ENCODE results near the gene CRB1. TPM values are rescaled to one million over a fixed set of nuclear protein-coding genes. Genes with fewer than 3 reads are reported as not detected.
"Not testable (repeated sequence)": the region's sequence is repeated elsewhere in the genome, so short reads cannot be mapped to it uniquely, and the experiment has no call there.

Gene CRB1
- total RNA-seq, 1 experiment from 2014 or later = not detected

DNA sequence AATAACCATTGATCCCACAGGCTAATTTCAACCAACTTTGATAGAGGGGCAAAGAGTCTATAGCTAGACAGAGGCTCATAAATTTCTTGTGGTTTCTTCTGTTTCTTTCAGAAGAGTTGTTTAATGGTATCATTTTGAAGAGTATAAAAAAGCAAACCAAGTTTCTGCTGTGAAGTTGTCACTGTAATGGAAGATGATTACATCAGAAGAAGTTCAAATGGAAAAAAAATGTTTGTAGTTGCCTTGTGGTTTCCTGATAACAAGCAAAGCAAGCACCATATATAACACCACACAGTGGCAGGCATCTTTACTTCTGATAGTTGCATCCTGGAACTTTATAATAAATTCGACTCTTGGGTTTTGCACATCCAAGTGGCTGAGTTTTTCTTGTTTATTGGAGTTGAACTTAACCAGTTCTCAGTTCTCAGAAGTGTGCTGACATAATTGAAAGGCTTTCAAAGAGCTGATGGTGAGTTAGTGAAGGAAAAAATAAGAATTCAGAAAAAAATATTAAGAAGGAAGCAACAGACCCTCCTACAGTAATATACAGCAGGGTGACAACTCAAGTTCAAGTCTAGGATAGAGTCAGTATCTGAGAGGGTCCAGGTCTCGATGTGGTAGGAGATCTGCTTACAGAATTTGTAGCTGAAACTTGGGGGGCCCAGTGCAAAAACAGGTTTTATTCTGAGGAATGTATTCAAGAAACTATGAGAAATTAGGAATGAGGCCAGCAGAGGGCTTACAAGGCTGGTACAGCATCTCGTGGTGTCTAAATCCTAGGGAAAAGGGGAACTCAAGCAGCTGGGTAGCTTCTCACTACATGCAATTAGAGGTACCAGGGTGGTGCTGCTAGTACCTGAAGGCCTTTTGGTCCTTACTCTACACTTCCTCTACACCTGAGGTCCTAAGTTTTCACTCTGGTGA is 123.5 kb downstream of the CRB1 start:
- Histone ChIP-seq H3K36me3 (replicated peaks; ENCODE audit: control insufficient read depth, insufficient read depth, low read length) (no peaks in the 10 kb centered on the region), H3K27me3 (ENCODE audit: control insufficient read depth, insufficient read depth, low read length) (no peaks in the 10 kb centered on the region), H3K4me3 (ENCODE audit: insufficient read depth, low read depth, low read length) (no peak overlapping the region)
- no peak for DNase-seq

GRCh38 chr1:197392541-197392940 is 124.5 kb downstream of the CRB1 start:
- Histone ChIP-seq H3K27me3 (ENCODE audit: control insufficient read depth, insufficient read depth, low read length) (no peaks in the 10 kb centered on the region), H3K4me3 (ENCODE audit: insufficient read depth, low read depth, low read length) (no peak overlapping the region), H3K36me3 (replicated peaks; ENCODE audit: control insufficient read depth, insufficient read depth, low read length) (no peaks in the 10 kb centered on the region)
- no peak for DNase-seq

DNA sequence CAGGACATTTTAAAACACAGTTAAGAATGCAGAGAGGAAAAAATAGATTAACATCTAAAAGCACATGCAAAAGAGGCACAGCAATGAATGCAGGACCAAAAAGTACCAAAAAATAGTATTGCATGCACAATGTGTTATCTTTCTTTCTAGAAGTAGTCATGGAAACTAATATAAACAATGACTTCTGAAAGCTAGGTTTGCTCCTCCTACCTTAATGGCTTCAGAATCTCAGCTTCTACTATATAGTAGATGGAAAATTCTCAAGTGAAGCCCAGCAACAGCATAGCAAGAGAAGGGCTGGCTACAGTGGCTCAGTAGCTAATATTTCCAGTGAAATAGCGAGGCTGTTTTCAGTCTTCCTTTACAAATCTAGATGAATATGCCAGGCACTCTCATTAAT is 125.1 kb downstream of the CRB1 start:
- no peak for DNase-seq
- no peaks in the 10 kb centered on the region for H3K27me3 ChIP-seq (ENCODE audit: control insufficient read depth, insufficient read depth, low read length)
- no peak overlapping the region for H3K4me3 ChIP-seq (ENCODE audit: insufficient read depth, low read depth, low read length)
- H3K36me3 ChIP-seq (replicated peaks; ENCODE audit: control insufficient read depth, insufficient read depth, low read length) = no peaks in the 10 kb centered on the region

- no peaks in the 10 kb centered on the region for H3K36me3 ChIP-seq (replicated peaks; ENCODE audit: control insufficient read depth, insufficient read depth, low read length)
- DNase-seq = no peak
- H3K27me3 ChIP-seq (ENCODE audit: control insufficient read depth, insufficient read depth, low read length) = no peaks in the 10 kb centered on the region
- no peak overlapping the region for H3K4me3 ChIP-seq (ENCODE audit: insufficient read depth, low read depth, low read length)
Measured at GRCh38 chr1:197393772-197394171, 125.7 kb downstream of the CRB1 start.

DNA sequence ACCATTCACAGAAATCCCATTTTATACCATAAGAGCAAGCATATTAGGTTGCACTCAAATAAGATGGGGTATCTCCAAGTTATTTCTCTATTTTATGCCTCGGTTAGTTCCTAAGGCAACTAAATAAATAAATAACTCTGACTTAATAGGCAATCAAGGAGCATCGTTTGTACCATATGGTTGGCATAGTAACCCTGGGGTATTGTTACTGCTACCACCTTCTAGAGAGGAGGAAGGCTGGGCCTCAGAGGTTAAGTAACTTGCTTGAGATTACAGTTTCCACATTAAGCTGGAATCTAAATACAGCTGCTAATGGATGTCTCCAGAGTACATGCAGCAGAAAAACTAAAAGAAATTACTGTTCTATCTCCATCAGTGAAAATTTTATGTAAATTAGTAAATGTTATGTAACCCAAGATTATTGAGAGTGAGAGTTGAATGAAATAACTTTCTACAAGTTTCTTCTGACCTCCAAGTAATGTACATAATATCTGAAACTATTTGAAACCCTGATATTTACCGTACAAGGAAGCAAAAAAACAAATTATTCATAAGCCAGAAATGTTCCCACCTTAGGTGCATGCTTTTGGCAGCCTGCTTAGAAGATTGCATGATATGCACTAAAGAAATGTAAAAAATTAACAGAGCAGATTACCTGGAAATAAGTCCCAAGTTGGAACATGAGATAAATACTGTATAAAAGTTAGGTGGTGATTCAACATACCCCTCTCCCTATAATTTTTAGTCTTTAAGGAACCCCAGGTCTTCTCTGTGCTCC is 127.0 kb downstream of the CRB1 start:
- no peak overlapping the region for H3K4me3 ChIP-seq (ENCODE audit: insufficient read depth, low read depth, low read length)
- no peaks in the 10 kb centered on the region for H3K36me3 ChIP-seq (replicated peaks; ENCODE audit: control insufficient read depth, insufficient read depth, low read length)
- no peak for DNase-seq
- no peaks in the 10 kb centered on the region for H3K27me3 ChIP-seq (ENCODE audit: control insufficient read depth, insufficient read depth, low read length)

DNA sequence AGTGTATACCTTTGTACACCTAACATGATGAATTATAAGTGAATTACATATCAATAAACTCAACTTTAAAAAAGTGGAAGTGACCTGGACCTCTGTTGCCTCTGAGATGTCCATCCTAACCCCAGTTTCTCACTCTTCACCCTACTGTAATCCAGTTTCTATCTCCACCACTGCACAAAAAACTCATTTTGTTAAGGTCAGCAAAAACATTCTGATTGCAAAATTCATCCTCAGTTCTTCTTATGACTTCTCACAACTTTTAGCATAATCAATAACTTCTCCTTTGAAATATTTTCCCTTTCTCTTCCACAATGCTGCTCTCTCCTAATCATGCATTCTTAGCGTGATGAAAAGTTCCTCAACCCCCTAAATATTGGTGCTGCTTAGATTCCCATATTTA is 129.8 kb downstream of the CRB1 start:
- DNase-seq = no peak
- Histone ChIP-seq H3K36me3 (replicated peaks; ENCODE audit: control insufficient read depth, insufficient read depth, low read length) (no peaks in the 10 kb centered on the region), H3K4me3 (ENCODE audit: insufficient read depth, low read depth, low read length) (no peak overlapping the region), H3K27me3 (ENCODE audit: control insufficient read depth, insufficient read depth, low read length) (no peaks in the 10 kb centered on the region)

GRCh38 chr1:197399755-197400521 is 131.9 kb downstream of the CRB1 start:
- peak; percentile 34 for DNase-seq
- H3K27me3 ChIP-seq (ENCODE audit: control insufficient read depth, insufficient read depth, low read length) = no peaks in the 10 kb centered on the region
- H3K4me3 ChIP-seq (ENCODE audit: insufficient read depth, low read depth, low read length) = no peak overlapping the region
- no peaks in the 10 kb centered on the region for H3K36me3 ChIP-seq (replicated peaks; ENCODE audit: control insufficient read depth, insufficient read depth, low read length)

- Histone ChIP-seq H3K4me3 (ENCODE audit: insufficient read depth, low read depth, low read length) (no peak overlapping the region), H3K27me3 (ENCODE audit: control insufficient read depth, insufficient read depth, low read length) (no peaks in the 10 kb centered on the region), H3K36me3 (replicated peaks; ENCODE audit: control insufficient read depth, insufficient read depth, low read length) (no peaks in the 10 kb centered on the region)
- no peak for DNase-seq
Measured at GRCh38 chr1:197400522-197400902, 132.5 kb downstream of the CRB1 start.

GRCh38 chr1:197402189-197402588 is 134.1 kb downstream of the CRB1 start:
- Histone ChIP-seq H3K27me3 (ENCODE audit: control insufficient read depth, insufficient read depth, low read length) (no peaks in the 10 kb centered on the region), H3K36me3 (replicated peaks; ENCODE audit: control insufficient read depth, insufficient read depth, low read length) (no peaks in the 10 kb centered on the region), H3K4me3 (ENCODE audit: insufficient read depth, low read depth, low read length) (no peak overlapping the region)
- DNase-seq = no peak

DNA sequence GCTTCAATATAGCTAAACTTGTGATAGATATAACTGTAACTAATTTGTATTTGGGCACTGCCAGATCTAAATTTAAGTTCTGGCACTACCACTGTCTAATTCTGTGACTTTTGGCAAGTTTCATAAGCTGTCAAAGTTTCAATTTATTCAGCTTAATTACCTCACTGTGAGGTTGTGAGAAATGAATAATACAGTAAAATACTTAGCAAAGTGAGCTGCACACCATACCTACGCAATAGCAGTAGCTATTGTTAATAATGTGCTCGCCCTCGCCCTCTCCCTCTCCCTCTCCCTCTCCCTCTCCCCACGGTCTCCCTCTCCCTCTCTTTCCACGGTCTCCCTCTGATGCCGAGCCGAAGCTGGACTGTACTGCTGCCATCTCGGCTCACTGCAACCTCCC is 136.7 kb downstream of the CRB1 start:
- not testable (repeated sequence) for H3K36me3 ChIP-seq (replicated peaks; ENCODE audit: control insufficient read depth, insufficient read depth, low read length); H3K27me3 ChIP-seq (ENCODE audit: control insufficient read depth, insufficient read depth, low read length); DNase-seq; H3K4me3 ChIP-seq (ENCODE audit: insufficient read depth, low read depth, low read length)

DNA sequence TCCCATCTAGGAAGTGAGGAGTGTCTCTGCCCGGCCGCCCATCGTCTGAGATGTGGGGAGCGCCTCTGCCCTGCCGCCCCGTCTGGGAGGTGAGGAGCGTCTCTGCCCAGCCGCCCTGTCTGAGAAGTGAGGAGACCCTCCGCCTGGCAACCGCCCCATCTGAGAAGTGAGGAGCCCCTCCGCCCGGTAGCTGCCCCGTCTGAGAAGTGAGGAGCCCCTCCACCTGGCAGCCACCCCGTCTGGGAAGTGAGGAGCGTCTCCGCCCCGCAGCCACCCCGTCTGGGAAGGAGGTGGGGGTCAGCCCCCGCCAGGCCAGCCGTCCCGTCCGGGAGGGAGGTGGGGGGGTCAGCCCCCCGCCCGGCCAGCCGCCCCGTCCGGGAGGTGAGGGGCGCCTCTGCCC is 137.6 kb downstream of the CRB1 start:
- H3K4me3 ChIP-seq (ENCODE audit: insufficient read depth, low read depth, low read length); H3K36me3 ChIP-seq (replicated peaks; ENCODE audit: control insufficient read depth, insufficient read depth, low read length); H3K27me3 ChIP-seq (ENCODE audit: control insufficient read depth, insufficient read depth, low read length); DNase-seq: not testable (repeated sequence)

- H3K27me3 ChIP-seq (ENCODE audit: control insufficient read depth, insufficient read depth, low read length) = no peaks in the 10 kb centered on the region
- no peak for DNase-seq
- no peaks in the 10 kb centered on the region for H3K36me3 ChIP-seq (replicated peaks; ENCODE audit: control insufficient read depth, insufficient read depth, low read length)
- no peak overlapping the region for H3K4me3 ChIP-seq (ENCODE audit: insufficient read depth, low read depth, low read length)
Measured at GRCh38 chr1:197413564-197413963, 145.5 kb downstream of the CRB1 start.

DNA sequence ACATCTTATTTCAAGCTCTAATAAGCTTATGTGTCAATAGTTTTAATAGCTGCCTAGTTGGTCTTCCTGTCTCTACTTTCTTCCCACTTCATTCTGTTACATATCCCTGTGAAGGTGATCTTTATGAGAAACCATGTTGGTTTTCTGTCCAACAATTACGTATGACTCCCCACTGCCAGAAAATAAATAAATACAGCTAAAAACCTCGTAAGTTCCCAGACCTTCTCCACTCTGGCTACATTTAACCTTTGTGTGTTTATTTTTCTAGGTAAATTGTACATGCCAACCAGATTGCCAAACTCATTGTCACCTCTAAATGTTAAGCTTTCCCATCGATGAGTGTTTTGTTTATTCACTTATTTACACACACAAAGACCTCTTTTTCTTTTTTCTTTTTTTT is 147.2 kb downstream of the CRB1 start:
- no peaks in the 10 kb centered on the region for H3K36me3 ChIP-seq (replicated peaks; ENCODE audit: control insufficient read depth, insufficient read depth, low read length)
- H3K27me3 ChIP-seq (ENCODE audit: control insufficient read depth, insufficient read depth, low read length) = no peaks in the 10 kb centered on the region
- H3K4me3 ChIP-seq (ENCODE audit: insufficient read depth, low read depth, low read length) = no peak overlapping the region
- DNase-seq = no peak

DNA sequence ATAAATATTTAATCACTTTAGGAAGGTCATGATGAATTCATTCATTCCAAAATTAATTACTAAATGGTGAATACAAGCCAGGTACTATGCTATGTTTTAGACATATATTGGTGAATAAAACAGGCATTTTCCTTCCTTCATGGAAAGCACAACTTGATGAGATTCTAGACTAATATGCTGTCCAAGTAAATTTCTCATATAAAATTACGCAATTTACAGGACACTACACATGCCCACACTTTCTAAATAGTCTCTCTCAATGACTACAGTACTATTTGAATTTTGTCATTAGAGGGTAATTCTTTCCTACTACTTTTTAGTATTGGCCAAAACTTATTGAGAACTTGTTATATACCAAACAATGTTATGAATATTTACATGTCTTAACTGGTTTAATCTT is 150.6 kb downstream of the CRB1 start:
- DNase-seq = no peak
- Histone ChIP-seq H3K4me3 (ENCODE audit: insufficient read depth, low read depth, low read length) (no peak overlapping the region), H3K36me3 (replicated peaks; ENCODE audit: control insufficient read depth, insufficient read depth, low read length) (no peaks in the 10 kb centered on the region), H3K27me3 (ENCODE audit: control insufficient read depth, insufficient read depth, low read length) (no peaks in the 10 kb centered on the region)
